Measurements from ENCODE around the gene ZNF771. TPM values are rescaled to one million over a fixed set of nuclear protein-coding genes. Genes with fewer than 3 reads are reported as not detected.

Gene ZNF771
- polyA plus RNA-seq, 1 donor (not counting 4 experiments of a cell fraction or from before 2014, with no cell fraction given) = 4.0 TPM

- no peak for TF ChIP-seq CTCF (optimal IDR thresholded peaks at IDR 0.05 in 1 of 3, IDR thresholded peaks at IDR 0.05 in 1 of 3, conservative IDR thresholded peaks at IDR 0.05 in 1 of 3; ENCODE audit: extremely low read depth in 1 of 3, insufficient read depth in 2 of 3, low read length in 3 of 3)
- Histone ChIP-seq H3K27ac (ENCODE audit: control insufficient read depth, insufficient read depth, low read length) (no peak overlapping the region), H3K36me3 (ENCODE audit: control insufficient read depth in 2 of 2, extremely low read depth in 1 of 2, insufficient read depth in 2 of 2, low read length in 2 of 2) (no peaks in the 10 kb centered on the region), H3K4me3 (ENCODE audit: control insufficient read depth in 2 of 3, extremely low read depth in 1 of 3, insufficient read depth in 2 of 3, low read depth in 1 of 3, low read length in 3 of 3) (no peak overlapping the region), H4K20me1 (ENCODE audit: control insufficient read depth, extremely low read depth, insufficient read depth, low read length) (no peaks in the 10 kb centered on the region), H3K79me2 (ENCODE audit: control insufficient read depth, insufficient read depth, low read length) (no peaks in the 10 kb centered on the region), H3K9me1 (ENCODE audit: control insufficient read depth, extremely low read depth, insufficient read depth, low read length) (no peaks in the 10 kb centered on the region), H3K4me1 (ENCODE audit: control insufficient read depth, extremely low read depth, insufficient read depth, low read length) (no peaks in the 10 kb centered on the region), H3K9me3 (ENCODE audit: control insufficient read depth, low read depth, low read length) (no peaks in the 10 kb centered on the region), H3K4me2 (ENCODE audit: control insufficient read depth, extremely low read depth, insufficient read depth, low read depth, low read length) (no peak overlapping the region), H3K9ac (ENCODE audit: control insufficient read depth, extremely low read depth, insufficient read depth, low read length) (no peak overlapping the region), H3K27me3 (ENCODE audit: control insufficient read depth, extremely low read depth, insufficient read depth, low read length) (no peaks in the 10 kb centered on the region), H2AFZ (ENCODE audit: control insufficient read depth, low read length) (no peak overlapping the region)
- FAIRE-seq (no peak), DNase-seq (ENCODE audit: low read depth, low spot score) (no peak)
- dilution Hi-C loops (cut with MboI; ENCODE audit: extremely low pct_ligation_motif_present, low sequenced_read_pairs) = no loop called here
These were observed 50.5 kb downstream of the ZNF771 start for GRCh38 chr16:30457743-30458560.

- H3K9me1 ChIP-seq (ENCODE audit: control insufficient read depth, extremely low read depth, insufficient read depth, low read length) = no peaks in the 10 kb centered on the region
- FAIRE-seq = no peak
- no peak overlapping the region for H3K9ac ChIP-seq (ENCODE audit: control insufficient read depth, extremely low read depth, insufficient read depth, low read length)
- H4K20me1 ChIP-seq (ENCODE audit: control insufficient read depth, extremely low read depth, insufficient read depth, low read length) = no peaks in the 10 kb centered on the region
- H3K36me3 ChIP-seq (ENCODE audit: control insufficient read depth in 2 of 2, extremely low read depth in 1 of 2, insufficient read depth in 2 of 2, low read length in 2 of 2) = no peaks in the 10 kb centered on the region
- no peak for DNase-seq (ENCODE audit: low read depth, low spot score)
- no peaks in the 10 kb centered on the region for H3K9me3 ChIP-seq (ENCODE audit: control insufficient read depth, low read depth, low read length)
- dilution Hi-C loops (cut with MboI; ENCODE audit: extremely low pct_ligation_motif_present, low sequenced_read_pairs) = no loop called here
- no peak overlapping the region for H3K4me3 ChIP-seq (ENCODE audit: control insufficient read depth in 2 of 3, extremely low read depth in 1 of 3, insufficient read depth in 2 of 3, low read depth in 1 of 3, low read length in 3 of 3)
- H2AFZ ChIP-seq (ENCODE audit: control insufficient read depth, low read length) = no peak overlapping the region
- H3K27me3 ChIP-seq (ENCODE audit: control insufficient read depth, extremely low read depth, insufficient read depth, low read length) = no peaks in the 10 kb centered on the region
- no peak overlapping the region for H3K4me2 ChIP-seq (ENCODE audit: control insufficient read depth, extremely low read depth, insufficient read depth, low read depth, low read length)
- no peaks in the 10 kb centered on the region for H3K79me2 ChIP-seq (ENCODE audit: control insufficient read depth, insufficient read depth, low read length)
- TF ChIP-seq EZH2 (IDR thresholded peaks at IDR 0.05; ENCODE audit: low read length) (no peak), CTCF (optimal IDR thresholded peaks at IDR 0.05 in 1 of 3, IDR thresholded peaks at IDR 0.05 in 1 of 3, conservative IDR thresholded peaks at IDR 0.05 in 1 of 3; ENCODE audit: extremely low read depth in 1 of 3, insufficient read depth in 2 of 3, low read length in 3 of 3) (no peak)
- no peak overlapping the region for H3K27ac ChIP-seq (ENCODE audit: control insufficient read depth, insufficient read depth, low read length)
- H3K4me1 ChIP-seq (ENCODE audit: control insufficient read depth, extremely low read depth, insufficient read depth, low read length) = no peaks in the 10 kb centered on the region
These were observed 51.4 kb downstream of the ZNF771 start for GRCh38 chr16:30458561-30459394.
